RPMI7951 (cell line): ENCODE results near the gene ADGRD2. TPM values are rescaled to one million over a fixed set of nuclear protein-coding genes. Genes with fewer than 3 reads are reported as not detected.

Experiments used
- DNase-seq: peaks from one replicate; pipeline ENCODE4 v3.0.0-alpha.2; 2012; ENCODE audit warnings: low read depth
- total RNA-seq: library from RNA; depleted of rRNA; stranded (reverse); fragments of >200 nt; shearing (Covaris generic); gene quantifications from 2 replicates; pipeline ENCODE4 v1.2.3, GENCODE V29; 2014

Gene ADGRD2
- total RNA-seq, 1 experiment from 2014 or later = not detected

- no peak for DNase-seq
Measured at GRCh38 chr9:124438091-124438490, 12.2 kb upstream of the ADGRD2 start.

GRCh38 chr9:124439086-124439485, 11.2 kb upstream of the ADGRD2 start:
- DNase-seq = no peak

- DNase-seq = no peak
Measured at GRCh38 chr9:124439686-124440243, 10.5 kb upstream of the ADGRD2 start.

- DNase-seq = no peak
Measured at GRCh38 chr9:124440786-124441185, 9.5 kb upstream of the ADGRD2 start.

- no peak for DNase-seq
Measured at GRCh38 chr9:124441291-124441690, 9.0 kb upstream of the ADGRD2 start.

- DNase-seq = no peak
Measured at GRCh38 chr9:124442379-124442778, 7.9 kb upstream of the ADGRD2 start.

GRCh38 chr9:124442826-124443225, 7.4 kb upstream of the ADGRD2 start:
- DNase-seq = no peak

GRCh38 chr9:124443625-124444024, 6.6 kb upstream of the ADGRD2 start:
- no peak for DNase-seq

- no peak for DNase-seq
Measured at GRCh38 chr9:124444166-124444565, 6.1 kb upstream of the ADGRD2 start.

- no peak for DNase-seq
Measured at GRCh38 chr9:124447297-124447661, 3.0 kb upstream of the ADGRD2 start.

GRCh38 chr9:124448019-124448418, 2.2 kb upstream of the ADGRD2 start:
- no peak for DNase-seq

GRCh38 chr9:124449381-124450151, 685 bp upstream of the ADGRD2 start:
- DNase-seq = no peak

GRCh38 chr9:124450931-124451661, 845 bp downstream of the ADGRD2 start:
- DNase-seq = no peak

- DNase-seq = no peak
Measured at GRCh38 chr9:124452326-124452725, 2.1 kb downstream of the ADGRD2 start.

GRCh38 chr9:124452841-124453585, 2.8 kb downstream of the ADGRD2 start:
- no peak for DNase-seq

GRCh38 chr9:124453586-124454191, 3.4 kb downstream of the ADGRD2 start:
- DNase-seq = no peak

- no peak for DNase-seq
Measured at GRCh38 chr9:124454296-124454695, 4.0 kb downstream of the ADGRD2 start.

- DNase-seq = no peak
Measured at GRCh38 chr9:124454791-124455443, 4.7 kb downstream of the ADGRD2 start.

- no peak for DNase-seq
Measured at GRCh38 chr9:124455820-124456219, 5.6 kb downstream of the ADGRD2 start.

- no peak for DNase-seq
Measured at GRCh38 chr9:124456341-124457078, 6.3 kb downstream of the ADGRD2 start.
